H7 (cell line): Measurements from ENCODE around the gene ASCC2. TPM values are rescaled to one million over a fixed set of nuclear protein-coding genes. Genes with fewer than 3 reads are reported as not detected.
"Not testable (repeated sequence)": the region's sequence is repeated elsewhere in the genome, so short reads cannot be mapped to it uniquely, and the experiment has no call there.

Experiments used
- DNase-seq: peaks from one replicate; pipeline ENCODE4 v3.0.0; 2012
- H3K27me3 ChIP-seq: 2 replicates; pipeline ENCODE4 v1.6.0; 2011; ENCODE audit warnings: mild to moderate bottlenecking, low read length; ENCODE audit not compliant: control insufficient read depth, insufficient read depth
- H3K36me3 ChIP-seq: replicated peaks from 2 replicates; pipeline ENCODE4 v1.5.1; 2011; ENCODE audit warnings: low read length; ENCODE audit not compliant: control insufficient read depth, insufficient read depth
- H3K4me3 ChIP-seq: 2 replicates; pipeline ENCODE4 v1.5.1; 2011; ENCODE audit warnings: low read depth, mild to moderate bottlenecking, control low read depth, low read length, moderate library complexity; ENCODE audit not compliant: insufficient read depth
- total RNA-seq: library from RNA; depleted of rRNA; stranded (reverse); fragments of >200 nt; shearing (Covaris generic); gene quantifications from 2 replicates; pipeline ENCODE4 v1.2.3, GENCODE V29; 2014

Gene ASCC2
- total RNA-seq, 1 experiment from 2014 or later = 26.7 TPM

- DNase-seq, H3K36me3 ChIP-seq, H3K27me3 ChIP-seq, H3K4me3 ChIP-seq: not testable (repeated sequence)
These were observed 83.2 kb downstream of the ASCC2 start for GRCh38 chr22:29754658-29755395.

- no peak overlapping the region for H3K4me3 ChIP-seq
- no peaks in the 10 kb centered on the region for H3K27me3 ChIP-seq
- H3K36me3 ChIP-seq = no peaks in the 10 kb centered on the region
- DNase-seq = no peak
These were observed 84.0 kb downstream of the ASCC2 start for GRCh38 chr22:29753808-29754657.

- DNase-seq = no peak
- no peak overlapping the region for H3K4me3 ChIP-seq
- no peaks in the 10 kb centered on the region for H3K36me3 ChIP-seq
These were observed 86.4 kb downstream of the ASCC2 start for GRCh38 chr22:29751669-29752068.

GRCh38 chr22:29750559-29751538, 87.2 kb downstream of the ASCC2 start:
- DNase-seq = no peak
- H3K36me3 ChIP-seq = no peaks in the 10 kb centered on the region

More at GRCh38 chr22:29751669-29752068, 86.4 kb downstream of the ASCC2 start:
- H3K27me3 ChIP-seq = no peaks in the 10 kb centered on the region

GRCh38 chr22:29750029-29750428, 88.0 kb downstream of the ASCC2 start:
- no peaks in the 10 kb centered on the region for H3K36me3 ChIP-seq
- no peak overlapping the region for H3K4me3 ChIP-seq
- H3K27me3 ChIP-seq = no peaks in the 10 kb centered on the region
- DNase-seq = no peak

More at GRCh38 chr22:29750559-29751538, 87.2 kb downstream of the ASCC2 start:
- H3K4me3 ChIP-seq = no peak overlapping the region
- no peaks in the 10 kb centered on the region for H3K27me3 ChIP-seq

- no peaks in the 10 kb centered on the region for H3K36me3 ChIP-seq
- no peaks in the 10 kb centered on the region for H3K27me3 ChIP-seq
- H3K4me3 ChIP-seq = no peak overlapping the region
- DNase-seq = no peak
These were observed 89.7 kb downstream of the ASCC2 start for GRCh38 chr22:29748248-29748893.

- H3K27me3 ChIP-seq = no peaks in the 10 kb centered on the region
These were observed 90.2 kb downstream of the ASCC2 start for GRCh38 chr22:29747832-29748231.

GRCh38 chr22:29744902-29745301, 93.2 kb downstream of the ASCC2 start:
- Histone ChIP-seq H3K36me3 (no peaks in the 10 kb centered on the region), H3K27me3 (no peaks in the 10 kb centered on the region), H3K4me3 (no peak overlapping the region)
- no peak for DNase-seq

More at GRCh38 chr22:29747832-29748231, 90.2 kb downstream of the ASCC2 start:
- Histone ChIP-seq H3K36me3 (no peaks in the 10 kb centered on the region), H3K4me3 (no peak overlapping the region)
- peak; percentile 33 for DNase-seq

- DNase-seq = peak; percentile 42
- Histone ChIP-seq H3K36me3 (no peaks in the 10 kb centered on the region; the same call in 1 of the 2 replicates), H3K27me3 (no peaks in the 10 kb centered on the region), H3K4me3 (no peak overlapping the region)
These were observed 95.7 kb downstream of the ASCC2 start for GRCh38 chr22:29742326-29742725.

GRCh38 chr22:29741926-29742325, 96.1 kb downstream of the ASCC2 start:
- H3K27me3 ChIP-seq = no peaks in the 10 kb centered on the region
- no peak for DNase-seq
- no peak overlapping the region for H3K4me3 ChIP-seq
- no peaks in the 10 kb centered on the region; the same call in 1 of the 2 replicates for H3K36me3 ChIP-seq

GRCh38 chr22:29740216-29740615, 97.9 kb downstream of the ASCC2 start:
- peak; percentile 35 for DNase-seq
- Histone ChIP-seq H3K4me3 (no peak overlapping the region), H3K36me3 (no peaks in the 10 kb centered on the region; the same call in 1 of the 2 replicates), H3K27me3 (no peaks in the 10 kb centered on the region)

- Histone ChIP-seq H3K36me3 (no peaks in the 10 kb centered on the region; the same call in 1 of the 2 replicates), H3K27me3 (no peaks in the 10 kb centered on the region), H3K4me3 (no peak overlapping the region)
- DNase-seq = peak; percentile 44
These were observed 98.7 kb downstream of the ASCC2 start for GRCh38 chr22:29739346-29739875.
